ENCODE measurements around the gene GIGYF2. TPM values are rescaled to one million over a fixed set of nuclear protein-coding genes. Genes with fewer than 3 reads are reported as not detected.

GIGYF2 gene
- total RNA-seq, 2 experiments from 2014 or later: 52.5 to 55.5 TPM

GRCh38 chr2:232659359-232659758 lies 37.8 kb upstream of the GIGYF2 start:
- H3K4me1 Mint-ChIP-seq (ENCODE audit: low read depth): no peaks in the 10 kb centered on the region
- no peak overlapping the region for H3K27ac Mint-ChIP-seq
- no peak overlapping the region for H3K4me3 Mint-ChIP-seq
- intact Hi-C loops (cut with DNase I, micrococcal nuclease): loop anchor here in 1 of 2 experiments (1.0 kb wide), 1 partner anchor 36 kb away; no protein-coding TSS in a partner anchor
- Histone ChIP-seq H3K4me3 (ENCODE audit: low read length) (no peak overlapping the region), H3K27me3 (ENCODE audit: control insufficient read depth in 1 of 2, insufficient read depth in 2 of 2, low read length in 2 of 2) (no peaks in the 10 kb centered on the region), H3K9me3 (ENCODE audit: control insufficient read depth in 1 of 2, insufficient read depth in 1 of 2, low read length in 2 of 2) (no peaks in the 10 kb centered on the region), H3K4me1 (ENCODE audit: insufficient read depth, low read length) (no peaks in the 10 kb centered on the region), H3K36me3 (ENCODE audit: insufficient read depth, low read length) (no peaks in the 10 kb centered on the region), H3K27ac (ENCODE audit: low read depth in 1 of 2, low read length in 2 of 2) (no peak overlapping the region)
- CTCF ChIA-PET: no interaction called here
- no peaks in the 10 kb centered on the region for H3K27me3 Mint-ChIP-seq
- ATAC-seq (ENCODE audit: poor library complexity) (no peak), DNase-seq (no peak)
- no peaks in the 10 kb centered on the region for H3K36me3 Mint-ChIP-seq (ENCODE audit: low read depth)
- no peaks in the 10 kb centered on the region for H3K9me3 Mint-ChIP-seq
- POLR2A ChIA-PET: no interaction called here
- no peak for TF ChIP-seq CTCF (IDR thresholded peaks at IDR 0.05)

- TF ChIP-seq CTCF (IDR thresholded peaks at IDR 0.05): no peak
- no peak overlapping the region for H3K4me3 Mint-ChIP-seq
- Histone ChIP-seq H3K27ac (ENCODE audit: low read depth in 1 of 2, low read length in 2 of 2) (no peak overlapping the region), H3K9me3 (ENCODE audit: control insufficient read depth in 1 of 2, insufficient read depth in 1 of 2, low read length in 2 of 2) (peaks cover 0 to 4% of the 10 kb centered on the region in 2 experiments), H3K4me3 (ENCODE audit: low read length) (no peak overlapping the region), H3K36me3 (ENCODE audit: insufficient read depth, low read length) (no peaks in the 10 kb centered on the region), H3K27me3 (ENCODE audit: control insufficient read depth in 1 of 2, insufficient read depth in 2 of 2, low read length in 2 of 2) (no peaks in the 10 kb centered on the region), H3K4me1 (ENCODE audit: insufficient read depth, low read length) (no peaks in the 10 kb centered on the region)
- intact Hi-C loops (cut with DNase I, micrococcal nuclease): no loop called here
- POLR2A ChIA-PET: no interaction called here
- CTCF ChIA-PET: no interaction called here
- H3K4me1 Mint-ChIP-seq (ENCODE audit: low read depth): no peaks in the 10 kb centered on the region
- H3K9me3 Mint-ChIP-seq: no peaks in the 10 kb centered on the region
- no peak for ATAC-seq (ENCODE audit: poor library complexity)
- no peak for DNase-seq
- no peaks in the 10 kb centered on the region for H3K36me3 Mint-ChIP-seq (ENCODE audit: low read depth)
- no peak overlapping the region for H3K27ac Mint-ChIP-seq
- H3K27me3 Mint-ChIP-seq: no peaks in the 10 kb centered on the region
Measured at GRCh38 chr2:232662486-232663260, 34.5 kb upstream of the GIGYF2 start.

GRCh38 chr2:232666051-232666805 lies 30.9 kb upstream of the GIGYF2 start:
- TF ChIP-seq CTCF (IDR thresholded peaks at IDR 0.05): no peak
- intact Hi-C loops (cut with DNase I, micrococcal nuclease): no loop called here
- ATAC-seq (ENCODE audit: poor library complexity) (no peak), DNase-seq (no peak)
- Histone ChIP-seq H3K27me3 (ENCODE audit: control insufficient read depth in 1 of 2, insufficient read depth in 2 of 2, low read length in 2 of 2) (no peaks in the 10 kb centered on the region), H3K4me3 (ENCODE audit: low read length) (no peak overlapping the region), H3K4me1 (ENCODE audit: insufficient read depth, low read length) (no peaks in the 10 kb centered on the region), H3K36me3 (ENCODE audit: insufficient read depth, low read length) (no peaks in the 10 kb centered on the region), H3K9me3 (ENCODE audit: control insufficient read depth in 1 of 2, insufficient read depth in 1 of 2, low read length in 2 of 2) (peaks cover 0 to 4% of the 10 kb centered on the region in 2 experiments), H3K27ac (ENCODE audit: low read depth in 1 of 2, low read length in 2 of 2) (no peak overlapping the region)
- POLR2A ChIA-PET: no interaction called here
- H3K27ac Mint-ChIP-seq: no peak overlapping the region
- no peaks in the 10 kb centered on the region for H3K27me3 Mint-ChIP-seq
- no peak overlapping the region for H3K4me3 Mint-ChIP-seq
- H3K4me1 Mint-ChIP-seq (ENCODE audit: low read depth): no peaks in the 10 kb centered on the region
- H3K9me3 Mint-ChIP-seq: no peaks in the 10 kb centered on the region
- CTCF ChIA-PET: no interaction called here
- no peaks in the 10 kb centered on the region for H3K36me3 Mint-ChIP-seq (ENCODE audit: low read depth)

All from CD4-positive, alpha-beta T cell (primary cell).